K562 treated with DMSO at 1 percent for 4 hours (cell line): ENCODE results near the gene CYP4F22. TPM values are rescaled to one million over a fixed set of nuclear protein-coding genes. Genes with fewer than 3 reads are reported as not detected.

Experiments
- total RNA-seq: library from RNA; unstranded; fragments of 300-600 nt; gene quantifications from 2 replicates; pipeline ENCODE4 v1.2.3, GENCODE V29; 2022; ENCODE audit not compliant: insufficient read depth

Gene CYP4F22
- not detected in 2 replicates for total RNA-seq

DNA sequence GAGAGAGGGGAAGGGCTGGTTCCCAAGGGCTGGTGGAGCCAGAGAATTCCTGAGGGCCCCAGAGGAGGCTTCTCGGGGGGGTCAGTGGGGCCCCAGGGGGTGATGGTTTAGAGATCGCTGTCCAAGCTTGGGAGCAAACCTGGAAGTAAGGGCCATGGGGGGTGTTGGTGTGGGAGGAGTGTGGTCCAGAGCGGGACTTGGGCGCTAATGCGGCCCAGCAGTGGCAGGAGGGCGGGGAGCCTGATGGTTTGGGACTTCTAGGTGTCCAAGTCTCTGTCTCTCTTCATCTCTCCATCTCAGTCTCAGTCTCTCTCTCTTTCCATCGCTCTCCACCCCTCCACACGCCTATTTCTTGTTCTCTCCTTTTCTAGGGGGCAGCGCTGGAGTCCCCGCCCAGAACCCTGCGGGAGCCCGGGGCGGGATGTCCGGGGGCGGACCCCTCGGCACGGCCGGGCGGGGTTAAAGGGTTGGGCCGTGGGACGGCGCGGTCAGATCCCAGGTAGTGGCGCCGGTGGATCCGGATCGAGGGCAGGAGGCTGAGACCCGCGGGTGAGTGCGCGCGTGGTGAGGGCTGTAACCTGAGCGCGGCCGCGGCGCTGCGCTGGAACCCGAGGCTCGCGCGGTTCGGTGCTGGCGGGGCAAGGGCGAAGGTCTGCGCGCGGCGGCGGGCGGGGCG lies at the start of gene CYP4F22:
Gene CYP4F22 (plus strand): TSS at position 491 of the 676 bp plus-strand sequence. CDS start 16,812 bp downstream, outside the sequence.

GRCh38 chr19:15464394-15465385 lies 43.6 kb upstream of the CYP4F22 start, which contains the start of gene RASAL3:
Gene RASAL3 (minus strand): TSS chr19:15464544. CDS start chr19:15464358, 186 bp downstream.

DNA sequence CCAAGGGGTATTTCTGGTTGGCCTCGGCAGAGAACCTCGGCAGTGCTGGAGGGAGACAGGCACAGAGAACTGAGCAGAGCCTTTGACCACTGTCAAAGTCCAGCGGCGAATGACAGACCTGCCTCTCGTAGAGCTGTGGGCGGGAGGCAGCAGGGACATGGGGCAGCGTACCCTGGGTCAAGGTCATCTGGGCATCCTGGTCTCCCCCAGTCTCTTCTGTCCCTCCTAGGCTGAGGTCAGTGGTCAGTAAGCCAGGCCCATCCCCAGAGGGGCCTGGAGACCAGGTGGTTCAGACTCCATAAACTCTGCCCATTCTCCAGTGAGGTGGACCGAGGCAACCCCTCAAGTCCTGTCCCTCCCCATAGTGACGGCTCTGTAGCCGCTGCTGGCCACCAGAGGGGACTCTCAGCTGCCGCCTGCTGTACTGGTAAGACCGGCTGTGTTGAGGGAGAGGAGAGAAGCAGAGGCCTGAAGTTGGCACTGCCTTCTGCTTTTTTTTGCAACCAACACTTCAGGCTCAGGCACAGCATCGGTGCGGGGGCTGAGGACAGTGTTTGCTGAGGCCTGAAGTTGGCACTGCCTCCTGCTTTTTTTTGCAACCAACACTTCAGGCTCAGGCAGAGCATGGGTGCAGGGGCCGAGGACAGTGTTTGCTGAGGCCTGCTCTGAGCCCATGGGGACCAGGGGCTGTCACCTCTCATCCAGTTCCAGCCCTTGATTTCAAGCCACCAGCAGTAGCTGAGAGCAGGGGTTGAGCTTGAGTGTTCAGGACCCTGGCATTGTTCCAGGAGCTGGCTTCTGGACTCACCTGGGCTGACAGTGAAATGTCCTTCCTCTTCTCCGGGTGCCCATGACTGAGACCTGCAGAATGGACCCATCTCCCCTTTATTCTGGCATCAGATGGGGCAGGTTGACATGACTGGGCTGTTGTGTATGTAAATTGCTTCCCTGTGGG lies 28.7 kb upstream of the CYP4F22 start, which contains the start of gene PGLYRP2:
Gene PGLYRP2 (minus strand): TSS at position 111 of the 955 bp plus-strand sequence. CDS start 130 bp downstream, outside the sequence.

Other genes starting within 250 kb of the CYP4F22 start
- gene BRD4, start 176.0 kb upstream of the CYP4F22 start, total RNA-seq = 55.4 and 56.6 TPM in 2 replicates
- 10.3 and 16.7 TPM in 2 replicates for gene AKAP8, start 128.7 kb upstream of the CYP4F22 start, total RNA-seq
- gene AKAP8L, start 89.5 kb upstream of the CYP4F22 start, total RNA-seq = 100 and 101 TPM in 2 replicates
- gene WIZ, start 58.6 kb upstream of the CYP4F22 start, total RNA-seq = 11.6 and 13.1 TPM in 2 replicates
- not detected in 2 replicates for gene RASAL3, start 44.0 kb upstream of the CYP4F22 start, total RNA-seq
- not detected in 2 replicates for gene PGLYRP2, start 29.0 kb upstream of the CYP4F22 start, total RNA-seq
- gene CYP4F8, start 106.7 kb downstream of the CYP4F22 start, total RNA-seq = not detected in 2 replicates
- not detected in 2 replicates for gene CYP4F3, start 132.4 kb downstream of the CYP4F22 start, total RNA-seq
- not detected in 2 replicates for gene CYP4F12, start 164.6 kb downstream of the CYP4F22 start, total RNA-seq
- gene OR10H2, start 219.5 kb downstream of the CYP4F22 start, total RNA-seq = not detected in 2 replicates
- not detected in 2 replicates for gene OR10H3, start 229.5 kb downstream of the CYP4F22 start, total RNA-seq